ENCODE data around the gene ONECUT3.

ONECUT3 gene

DNA sequence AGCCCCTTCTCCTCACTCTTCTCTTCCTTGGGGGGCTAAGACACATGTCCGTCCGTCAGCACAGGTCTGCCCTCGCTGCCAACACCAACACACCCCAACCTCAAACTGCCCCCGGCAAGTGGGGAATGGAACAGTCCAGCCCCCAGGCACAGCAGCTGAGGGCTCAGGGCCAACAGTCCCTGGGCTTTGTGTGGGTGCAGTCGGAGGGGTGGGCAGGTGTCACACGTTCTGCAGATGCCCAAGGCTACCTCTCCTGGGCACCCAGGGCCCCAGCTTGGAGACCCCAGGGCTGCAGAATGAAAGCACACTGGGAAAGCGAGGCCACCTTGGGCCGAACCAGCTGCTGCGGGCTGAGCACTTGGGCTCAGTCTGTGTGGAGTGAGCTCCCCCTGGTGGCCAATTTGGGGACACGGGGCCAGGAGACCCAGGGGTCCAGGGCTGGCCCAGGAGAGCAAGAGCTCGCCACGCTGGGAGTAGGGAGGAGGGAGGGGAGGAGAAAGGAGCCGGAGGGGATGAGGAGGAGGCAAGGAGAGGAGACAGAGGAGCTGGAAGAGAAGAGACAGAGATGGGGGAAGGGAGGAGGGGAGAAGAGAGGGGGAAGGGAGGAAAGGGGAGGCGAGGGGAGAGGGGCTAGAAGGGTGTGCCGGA is 72.7 kb downstream of the ONECUT3 start (continued):
- no peak for TF ChIP-seq ZNF169 (tag by site-specific recombination; IDR thresholded peaks at IDR 0.05)
- TF ChIP-seq ZBTB17 (tag by site-specific recombination; IDR thresholded peaks at IDR 0.05): 0 out of 2 replicates have a peak, but pooled peaks have one; percentile 14
- TF ChIP-seq ZXDB (tag by site-specific recombination; IDR thresholded peaks at IDR 0.05): 0 out of 2 replicates have a peak, but pooled peaks have one; percentile 19
- peak; percentile 55; the same call in 1 of the 2 replicates for TF ChIP-seq ZBTB8A (tag by site-specific recombination; IDR thresholded peaks at IDR 0.05)
- TF ChIP-seq, protein P1, sequence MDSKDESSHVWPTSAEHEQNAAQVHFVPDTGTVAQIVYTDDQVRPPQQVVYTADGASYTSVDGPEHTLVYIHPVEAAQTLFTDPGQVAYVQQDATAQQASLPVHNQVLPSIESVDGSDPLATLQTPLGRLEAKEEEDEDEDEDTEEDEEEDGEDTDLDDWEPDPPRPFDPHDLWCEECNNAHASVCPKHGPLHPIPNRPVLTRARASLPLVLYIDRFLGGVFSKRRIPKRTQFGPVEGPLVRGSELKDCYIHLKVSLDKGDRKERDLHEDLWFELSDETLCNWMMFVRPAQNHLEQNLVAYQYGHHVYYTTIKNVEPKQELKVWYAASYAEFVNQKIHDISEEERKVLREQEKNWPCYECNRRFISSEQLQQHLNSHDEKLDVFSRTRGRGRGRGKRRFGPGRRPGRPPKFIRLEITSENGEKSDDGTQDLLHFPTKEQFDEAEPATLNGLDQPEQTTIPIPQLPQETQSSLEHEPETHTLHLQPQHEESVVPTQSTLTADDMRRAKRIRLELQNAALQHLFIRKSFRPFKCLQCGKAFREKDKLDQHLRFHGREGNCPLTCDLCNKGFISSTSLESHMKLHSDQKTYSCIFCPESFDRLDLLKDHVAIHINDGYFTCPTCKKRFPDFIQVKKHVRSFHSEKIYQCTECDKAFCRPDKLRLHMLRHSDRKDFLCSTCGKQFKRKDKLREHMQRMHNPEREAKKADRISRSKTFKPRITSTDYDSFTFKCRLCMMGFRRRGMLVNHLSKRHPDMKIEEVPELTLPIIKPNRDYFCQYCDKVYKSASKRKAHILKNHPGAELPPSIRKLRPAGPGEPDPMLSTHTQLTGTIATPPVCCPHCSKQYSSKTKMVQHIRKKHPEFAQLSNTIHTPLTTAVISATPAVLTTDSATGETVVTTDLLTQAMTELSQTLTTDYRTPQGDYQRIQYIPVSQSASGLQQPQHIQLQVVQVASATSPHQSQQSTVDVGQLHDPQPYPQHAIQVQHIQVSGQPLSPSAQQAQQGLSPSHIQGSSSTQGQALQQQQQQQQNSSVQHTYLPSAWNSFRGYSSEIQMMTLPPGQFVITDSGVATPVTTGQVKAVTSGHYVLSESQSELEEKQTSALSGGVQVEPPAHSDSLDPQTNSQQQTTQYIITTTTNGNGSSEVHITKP (tag by site-specific recombination; IDR thresholded peaks at IDR 0.05): peak; percentile 93
- no peak for TF ChIP-seq ZEB2 (tag by site-specific recombination; IDR thresholded peaks at IDR 0.05)
- TF ChIP-seq ZNF654 (tag by site-specific recombination; IDR thresholded peaks at IDR 0.05; ENCODE audit: low read depth): peak; percentile 78
- TF ChIP-seq ZFHX2 (tag by site-specific recombination; conservative IDR thresholded peaks at IDR 0.05): peak; percentile 16
- no peak for TF ChIP-seq ZNF514 (tag by site-specific recombination; IDR thresholded peaks at IDR 0.05)
- TF ChIP-seq GFI1B (tag by site-specific recombination; IDR thresholded peaks at IDR 0.05): no peak
- TF ChIP-seq, protein P2, sequence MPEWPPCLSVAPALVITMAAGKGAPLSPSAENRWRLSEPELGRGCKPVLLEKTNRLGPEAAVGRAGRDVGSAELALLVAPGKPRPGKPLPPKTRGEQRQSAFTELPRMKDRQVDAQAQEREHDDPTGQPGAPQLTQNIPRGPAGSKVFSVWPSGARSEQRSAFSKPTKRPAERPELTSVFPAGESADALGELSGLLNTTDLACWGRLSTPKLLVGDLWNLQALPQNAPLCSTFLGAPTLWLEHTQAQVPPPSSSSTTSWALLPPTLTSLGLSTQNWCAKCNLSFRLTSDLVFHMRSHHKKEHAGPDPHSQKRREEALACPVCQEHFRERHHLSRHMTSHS (tag by site-specific recombination; IDR thresholded peaks at IDR 0.05): no peak
- TF ChIP-seq ZNF2 (tag by site-specific recombination; IDR thresholded peaks at IDR 0.05): 0 out of 2 replicates have a peak, but pooled peaks have one; percentile 29
- TF ChIP-seq, protein P3, sequence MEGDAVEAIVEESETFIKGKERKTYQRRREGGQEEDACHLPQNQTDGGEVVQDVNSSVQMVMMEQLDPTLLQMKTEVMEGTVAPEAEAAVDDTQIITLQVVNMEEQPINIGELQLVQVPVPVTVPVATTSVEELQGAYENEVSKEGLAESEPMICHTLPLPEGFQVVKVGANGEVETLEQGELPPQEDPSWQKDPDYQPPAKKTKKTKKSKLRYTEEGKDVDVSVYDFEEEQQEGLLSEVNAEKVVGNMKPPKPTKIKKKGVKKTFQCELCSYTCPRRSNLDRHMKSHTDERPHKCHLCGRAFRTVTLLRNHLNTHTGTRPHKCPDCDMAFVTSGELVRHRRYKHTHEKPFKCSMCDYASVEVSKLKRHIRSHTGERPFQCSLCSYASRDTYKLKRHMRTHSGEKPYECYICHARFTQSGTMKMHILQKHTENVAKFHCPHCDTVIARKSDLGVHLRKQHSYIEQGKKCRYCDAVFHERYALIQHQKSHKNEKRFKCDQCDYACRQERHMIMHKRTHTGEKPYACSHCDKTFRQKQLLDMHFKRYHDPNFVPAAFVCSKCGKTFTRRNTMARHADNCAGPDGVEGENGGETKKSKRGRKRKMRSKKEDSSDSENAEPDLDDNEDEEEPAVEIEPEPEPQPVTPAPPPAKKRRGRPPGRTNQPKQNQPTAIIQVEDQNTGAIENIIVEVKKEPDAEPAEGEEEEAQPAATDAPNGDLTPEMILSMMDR (tag by site-specific recombination; IDR thresholded peaks at IDR 0.05): peak; percentile 97
- TF ChIP-seq ZNF629 (tag by site-specific recombination; IDR thresholded peaks at IDR 0.05): no peak
- TF ChIP-seq, protein P4, sequence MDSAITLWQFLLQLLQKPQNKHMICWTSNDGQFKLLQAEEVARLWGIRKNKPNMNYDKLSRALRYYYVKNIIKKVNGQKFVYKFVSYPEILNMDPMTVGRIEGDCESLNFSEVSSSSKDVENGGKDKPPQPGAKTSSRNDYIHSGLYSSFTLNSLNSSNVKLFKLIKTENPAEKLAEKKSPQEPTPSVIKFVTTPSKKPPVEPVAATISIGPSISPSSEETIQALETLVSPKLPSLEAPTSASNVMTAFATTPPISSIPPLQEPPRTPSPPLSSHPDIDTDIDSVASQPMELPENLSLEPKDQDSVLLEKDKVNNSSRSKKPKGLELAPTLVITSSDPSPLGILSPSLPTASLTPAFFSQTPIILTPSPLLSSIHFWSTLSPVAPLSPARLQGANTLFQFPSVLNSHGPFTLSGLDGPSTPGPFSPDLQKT (IDR thresholded peaks at IDR 0.05; ENCODE audit: borderline replicate concordance, low read depth, low read length): no peak
- peak; percentile 59 for TF ChIP-seq GLIS2 (tag by site-specific recombination; IDR thresholded peaks at IDR 0.05)
- no peak for TF ChIP-seq ZFP41 (tag by site-specific recombination; IDR thresholded peaks at IDR 0.05; ENCODE audit: borderline replicate concordance)
- 0 out of 2 replicates have a peak, but pooled peaks have one; percentile 2 for TF ChIP-seq EGR2 (tag by site-specific recombination; IDR thresholded peaks at IDR 0.05; ENCODE audit: low read depth)
- no peak; the same call in 1 of the 2 replicates for TF ChIP-seq ZNF843 (tag by site-specific recombination; IDR thresholded peaks at IDR 0.05)
- TF ChIP-seq, protein P5, sequence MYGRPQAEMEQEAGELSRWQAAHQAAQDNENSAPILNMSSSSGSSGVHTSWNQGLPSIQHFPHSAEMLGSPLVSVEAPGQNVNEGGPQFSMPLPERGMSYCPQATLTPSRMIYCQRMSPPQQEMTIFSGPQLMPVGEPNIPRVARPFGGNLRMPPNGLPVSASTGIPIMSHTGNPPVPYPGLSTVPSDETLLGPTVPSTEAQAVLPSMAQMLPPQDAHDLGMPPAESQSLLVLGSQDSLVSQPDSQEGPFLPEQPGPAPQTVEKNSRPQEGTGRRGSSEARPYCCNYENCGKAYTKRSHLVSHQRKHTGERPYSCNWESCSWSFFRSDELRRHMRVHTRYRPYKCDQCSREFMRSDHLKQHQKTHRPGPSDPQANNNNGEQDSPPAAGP (tag by site-specific recombination; IDR thresholded peaks at IDR 0.05): peak; percentile 60; the same call in 1 of the 2 replicates
- TF ChIP-seq ZNF175 (tag by site-specific recombination; IDR thresholded peaks at IDR 0.05): no peak
- TF ChIP-seq REPIN1 (tag by site-specific recombination; IDR thresholded peaks at IDR 0.05; ENCODE audit: low read depth): no peak
- TF ChIP-seq ZNF202 (tag by site-specific recombination; IDR thresholded peaks at IDR 0.05; ENCODE audit: borderline replicate concordance): no peak
- TF ChIP-seq ZNF501 (tag by site-specific recombination; IDR thresholded peaks at IDR 0.05): peak; percentile 34; the same call in 1 of the 2 replicates
- TF ChIP-seq KLF16 (tag by site-specific recombination; IDR thresholded peaks at IDR 0.05): 0 out of 2 replicates have a peak, but pooled peaks have one; percentile 17
- no peak for TF ChIP-seq ZNF768 (tag by site-specific recombination; IDR thresholded peaks at IDR 0.05)
- TF ChIP-seq ZNF132 (tag by site-specific recombination; IDR thresholded peaks at IDR 0.05; ENCODE audit: borderline replicate concordance): no peak
- TF ChIP-seq ZNF366 (tag by site-specific recombination; conservative IDR thresholded peaks at IDR 0.05): peak; percentile 59; the same call in 1 of the 2 replicates
- TF ChIP-seq, protein P6, sequence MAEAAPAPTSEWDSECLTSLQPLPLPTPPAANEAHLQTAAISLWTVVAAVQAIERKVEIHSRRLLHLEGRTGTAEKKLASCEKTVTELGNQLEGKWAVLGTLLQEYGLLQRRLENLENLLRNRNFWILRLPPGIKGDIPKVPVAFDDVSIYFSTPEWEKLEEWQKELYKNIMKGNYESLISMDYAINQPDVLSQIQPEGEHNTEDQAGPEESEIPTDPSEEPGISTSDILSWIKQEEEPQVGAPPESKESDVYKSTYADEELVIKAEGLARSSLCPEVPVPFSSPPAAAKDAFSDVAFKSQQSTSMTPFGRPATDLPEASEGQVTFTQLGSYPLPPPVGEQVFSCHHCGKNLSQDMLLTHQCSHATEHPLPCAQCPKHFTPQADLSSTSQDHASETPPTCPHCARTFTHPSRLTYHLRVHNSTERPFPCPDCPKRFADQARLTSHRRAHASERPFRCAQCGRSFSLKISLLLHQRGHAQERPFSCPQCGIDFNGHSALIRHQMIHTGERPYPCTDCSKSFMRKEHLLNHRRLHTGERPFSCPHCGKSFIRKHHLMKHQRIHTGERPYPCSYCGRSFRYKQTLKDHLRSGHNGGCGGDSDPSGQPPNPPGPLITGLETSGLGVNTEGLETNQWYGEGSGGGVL (tag by site-specific recombination; IDR thresholded peaks at IDR 0.05): peak; percentile 81
- no peak for TF ChIP-seq ZNF157 (tag by site-specific recombination; IDR thresholded peaks at IDR 0.05)

Data from HEK293 (cell line).